K562 (cell line): ENCODE measurements around the gene TCOF1.

ENCODE experiments used
- BCL6 ChIP-seq: fragments of 250-450 bp; sonication (Bioruptor Pico); IDR thresholded peaks from 2 replicates; pipeline ENCODE4 v1.4.0; 2020
- EHMT2 ChIP-seq: fragments of 450-650 bp; IDR thresholded peaks from 2 replicates; pipeline ENCODE4 v1.6.1; 2018; ENCODE audit warnings: antibody characterized with exemption
- EZH2 ChIP-seq: IDR thresholded peaks from 2 replicates; pipeline ENCODE4 v1.6.1; 2012; ENCODE audit warnings: low read depth, mild to moderate bottlenecking, inconsistent platforms, low read length, borderline replicate concordance
- FOSL1 ChIP-seq: fragments of 200-800 bp; sonication (Bioruptor generic); conservative IDR thresholded peaks from 2 replicates; pipeline ENCODE4 v1.6.1; 2016; ENCODE audit warnings: missing genetic modification characterization, missing compliant biosample characterization
- RFX5 ChIP-seq: IDR thresholded peaks from 2 replicates; pipeline ENCODE4 v1.6.1; 2011; ENCODE audit warnings: low read depth, mild to moderate bottlenecking, improper control_type of control experiment, low read length
- TCF7L2 ChIP-seq: fragments of 150-350 bp; IDR thresholded peaks from 2 replicates; pipeline ENCODE4 v1.6.1; 2016; ENCODE audit warnings: low read depth, mild to moderate bottlenecking, low read length, moderate library complexity
- TF ChIP-seq, protein P1 (sequence below): IDR thresholded peaks from 3 replicates; pipeline ENCODE4 v1.6.1; 2011; ENCODE audit warnings: borderline replicate concordance, mild to moderate bottlenecking, moderate library complexity; ENCODE audit not compliant: insufficient read length; ENCODE audit errors: extremely low read depth
- TF ChIP-seq, protein P2 (sequence below): sonication (generic); formaldehyde crosslinking; IDR thresholded peaks from 2 replicates; pipeline ENCODE4 v1.8.0; 2022; ENCODE audit warnings: missing genetic modification reagents, mild to moderate bottlenecking, moderate library complexity, borderline replicate concordance

GRCh38 chr5:150429410-150429873 is 71.9 kb downstream of the TCOF1 start:
- TF ChIP-seq EZH2, result no peak
- TF ChIP-seq, protein P1, sequence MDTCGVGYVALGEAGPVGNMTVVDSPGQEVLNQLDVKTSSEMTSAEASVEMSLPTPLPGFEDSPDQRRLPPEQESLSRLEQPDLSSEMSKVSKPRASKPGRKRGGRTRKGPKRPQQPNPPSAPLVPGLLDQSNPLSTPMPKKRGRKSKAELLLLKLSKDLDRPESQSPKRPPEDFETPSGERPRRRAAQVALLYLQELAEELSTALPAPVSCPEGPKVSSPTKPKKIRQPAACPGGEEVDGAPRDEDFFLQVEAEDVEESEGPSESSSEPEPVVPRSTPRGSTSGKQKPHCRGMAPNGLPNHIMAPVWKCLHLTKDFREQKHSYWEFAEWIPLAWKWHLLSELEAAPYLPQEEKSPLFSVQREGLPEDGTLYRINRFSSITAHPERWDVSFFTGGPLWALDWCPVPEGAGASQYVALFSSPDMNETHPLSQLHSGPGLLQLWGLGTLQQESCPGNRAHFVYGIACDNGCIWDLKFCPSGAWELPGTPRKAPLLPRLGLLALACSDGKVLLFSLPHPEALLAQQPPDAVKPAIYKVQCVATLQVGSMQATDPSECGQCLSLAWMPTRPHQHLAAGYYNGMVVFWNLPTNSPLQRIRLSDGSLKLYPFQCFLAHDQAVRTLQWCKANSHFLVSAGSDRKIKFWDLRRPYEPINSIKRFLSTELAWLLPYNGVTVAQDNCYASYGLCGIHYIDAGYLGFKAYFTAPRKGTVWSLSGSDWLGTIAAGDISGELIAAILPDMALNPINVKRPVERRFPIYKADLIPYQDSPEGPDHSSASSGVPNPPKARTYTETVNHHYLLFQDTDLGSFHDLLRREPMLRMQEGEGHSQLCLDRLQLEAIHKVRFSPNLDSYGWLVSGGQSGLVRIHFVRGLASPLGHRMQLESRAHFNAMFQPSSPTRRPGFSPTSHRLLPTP, result no peak
- no peak for TF ChIP-seq EHMT2
- no peak for TF ChIP-seq BCL6 (CRISPR knock-in tag)
- TF ChIP-seq, protein P2, sequence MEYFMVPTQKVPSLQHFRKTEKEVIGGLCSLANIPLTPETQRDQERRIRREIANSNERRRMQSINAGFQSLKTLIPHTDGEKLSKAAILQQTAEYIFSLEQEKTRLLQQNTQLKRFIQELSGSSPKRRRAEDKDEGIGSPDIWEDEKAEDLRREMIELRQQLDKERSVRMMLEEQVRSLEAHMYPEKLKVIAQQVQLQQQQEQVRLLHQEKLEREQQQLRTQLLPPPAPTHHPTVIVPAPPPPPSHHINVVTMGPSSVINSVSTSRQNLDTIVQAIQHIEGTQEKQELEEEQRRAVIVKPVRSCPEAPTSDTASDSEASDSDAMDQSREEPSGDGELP (CRISPR knock-in tag), result no peak
- no peak for TF ChIP-seq TCF7L2
- TF ChIP-seq RFX5, result no peak
- TF ChIP-seq FOSL1 (tag), result no peak
